SK-N-MC (cell line): Measurements from ENCODE around the gene PLK1.

Source experiments
- DNase-seq: peaks from one replicate; pipeline ENCODE4 v3.0.0-alpha.2; 2011; ENCODE audit warnings: low read depth, low spot score
- H3K27ac ChIP-seq: fragments of 200-600 bp; sonication (generic); 2 replicates; pipeline ENCODE4 v1.5.1; 2016; ENCODE audit warnings: mixed run types
- H3K36me3 ChIP-seq: fragments of 200-600 bp; sonication (generic); 2 replicates; pipeline ENCODE4 v1.6.1; 2017; ENCODE audit warnings: antibody characterized with exemption, low read length, mixed read lengths; ENCODE audit not compliant: insufficient read depth
- H3K4me3 ChIP-seq: fragments of 200-600 bp; sonication (generic); 2 replicates; pipeline ENCODE4 v1.5.1; 2016
- H3K9ac ChIP-seq: fragments of 200-600 bp; sonication (generic); 2 replicates; pipeline ENCODE4 v1.8.0; 2017; ENCODE audit warnings: mixed run types, mixed read lengths; ENCODE audit not compliant: insufficient read length
- H3K9me3 ChIP-seq: fragments of 200-600 bp; sonication (generic); 2 replicates; pipeline ENCODE4 v1.6.1; 2017; ENCODE audit warnings: low read depth, mild to moderate bottlenecking, antibody characterized with exemption, low read length, moderate library complexity, mixed read lengths
- EZH2 ChIP-seq: fragments of 200-600 bp; sonication (generic); IDR thresholded peaks from one replicate; pipeline ENCODE4 v1.6.1; 2017; ENCODE audit warnings: antibody characterized with exemption
- FOXP2 ChIP-seq: optimal IDR thresholded peaks from 2 replicates; pipeline ENCODE3; 2011; ENCODE audit warnings: mild to moderate bottlenecking, moderate library complexity; ENCODE audit not compliant: insufficient read depth; ENCODE audit errors: extremely low read length, control extremely low read depth
- POLR2AphosphoS5 ChIP-seq: IDR thresholded peaks from 2 replicates; pipeline ENCODE4 v1.6.1; 2012; ENCODE audit warnings: mild to moderate bottlenecking, low read depth, low read length, borderline replicate concordance

PLK1 gene

DNA sequence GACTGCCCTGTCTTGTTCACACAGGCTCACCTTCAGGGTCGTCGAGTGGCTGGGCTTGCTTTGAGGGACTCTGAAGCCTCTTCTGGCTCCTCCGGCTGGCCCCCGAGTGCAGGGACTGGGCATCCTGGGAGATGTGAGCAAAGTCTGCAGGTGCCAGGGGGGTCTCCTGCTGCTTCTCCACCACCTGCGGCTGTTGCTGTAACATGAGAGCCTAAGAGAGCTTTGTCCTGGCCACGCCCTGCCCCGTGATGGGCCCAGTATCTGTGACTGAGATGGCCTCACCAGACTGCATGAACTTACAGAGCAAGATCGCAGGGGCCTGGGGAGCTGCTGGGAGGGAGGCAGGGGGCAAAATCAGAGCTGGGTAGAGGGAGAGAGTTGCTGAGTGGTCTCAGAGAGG lies 21.8 kb downstream of the PLK1 start:
- TF ChIP-seq FOXP2 (no peak), POLR2AphosphoS5 (no peak), EZH2 (no peak)
- Histone ChIP-seq H3K27ac (no peak overlapping the region), H3K9ac (no peak overlapping the region), H3K4me3 (no peak overlapping the region), H3K36me3 (no peaks in the 10 kb centered on the region), H3K9me3 (no peaks in the 10 kb centered on the region)
- DNase-seq = no peak

DNA sequence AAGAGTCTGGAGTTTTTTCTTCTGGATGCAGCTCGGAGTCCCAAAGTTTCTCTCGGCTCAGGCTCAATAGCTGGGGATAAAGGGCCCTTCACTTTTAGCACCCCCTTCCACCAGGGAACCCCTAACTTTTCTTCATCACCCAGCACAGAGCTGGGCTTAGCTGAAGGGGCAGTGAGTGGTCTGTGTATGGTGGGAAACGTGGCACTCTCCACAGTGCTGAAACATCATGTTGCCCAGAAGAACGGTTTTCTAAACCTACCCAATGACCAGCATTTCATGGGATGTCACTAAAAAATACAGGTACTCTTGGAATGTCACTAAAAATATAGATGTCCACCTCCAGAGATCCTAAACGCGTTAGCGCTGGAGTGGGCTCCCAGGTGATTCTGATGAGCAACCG lies 22.4 kb downstream of the PLK1 start:
- no peaks in the 10 kb centered on the region for H3K9me3 ChIP-seq
- DNase-seq = no peak
- H3K27ac ChIP-seq = no peak overlapping the region
- TF ChIP-seq FOXP2 = no peak
- no peak for TF ChIP-seq POLR2AphosphoS5
- TF ChIP-seq EZH2 = no peak
- no peak overlapping the region for H3K4me3 ChIP-seq
- no peak overlapping the region for H3K9ac ChIP-seq
- no peaks in the 10 kb centered on the region for H3K36me3 ChIP-seq

DNA sequence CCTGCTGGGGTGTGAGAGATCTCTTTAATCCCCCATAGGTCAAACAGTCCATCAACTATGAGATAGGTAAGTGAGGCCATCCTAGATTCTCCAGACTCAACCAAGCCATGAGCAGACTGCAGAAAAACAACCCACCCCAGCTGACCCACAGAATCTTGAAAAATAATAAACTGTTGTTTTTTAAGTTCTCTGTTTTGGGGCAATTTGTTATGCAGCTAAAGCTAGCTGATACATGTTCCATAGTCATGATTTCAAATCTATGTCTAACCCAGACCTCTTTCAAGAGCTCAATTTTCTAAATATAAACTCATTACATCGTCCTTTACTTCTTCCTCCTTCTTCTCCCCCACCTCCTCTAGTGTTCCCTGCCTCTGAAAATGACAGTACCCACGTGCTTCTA lies 24.3 kb downstream of the PLK1 start:
- Histone ChIP-seq H3K9ac (no peak overlapping the region), H3K4me3 (no peak overlapping the region), H3K36me3 (no peaks in the 10 kb centered on the region), H3K27ac (no peak overlapping the region), H3K9me3 (no peaks in the 10 kb centered on the region)
- TF ChIP-seq EZH2 = no peak
- no peak for TF ChIP-seq FOXP2
- TF ChIP-seq POLR2AphosphoS5 = no peak
- no peak for DNase-seq

DNA sequence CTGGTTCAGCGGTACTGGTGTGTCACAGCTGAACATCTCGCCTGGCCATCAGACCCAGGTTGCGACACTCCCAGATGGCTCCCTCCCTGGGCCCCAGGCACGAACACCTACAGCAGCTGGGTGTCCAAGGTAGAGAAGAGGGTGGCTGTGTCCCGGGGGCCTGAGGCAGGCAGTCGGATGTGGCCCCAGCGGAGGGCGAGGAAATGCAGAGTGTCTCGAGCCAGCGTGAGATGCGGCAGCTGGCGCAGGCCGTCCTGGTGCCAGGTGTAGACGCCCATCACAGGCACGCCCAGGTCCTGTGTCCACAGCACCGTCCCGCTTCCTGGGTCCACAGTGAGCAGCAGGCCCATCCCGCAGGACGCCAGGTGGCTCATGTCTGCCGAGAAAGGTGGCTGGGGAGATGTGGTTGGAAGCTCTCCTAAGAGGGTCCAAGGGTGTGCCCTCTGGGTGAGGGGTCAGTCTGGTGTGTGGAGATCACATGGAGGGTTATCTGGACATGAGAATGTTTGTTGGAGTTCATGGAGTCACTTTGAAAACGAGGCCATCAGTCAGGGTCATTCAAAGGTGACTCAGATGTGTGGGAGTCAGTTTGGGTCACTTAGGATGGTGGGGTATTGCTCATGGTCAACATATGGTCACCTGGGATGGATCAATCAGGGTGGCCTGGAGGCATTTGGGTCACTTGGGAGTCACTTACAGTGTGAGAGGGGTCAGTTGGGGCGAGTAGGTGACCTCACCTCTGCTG lies 26.3 kb downstream of the PLK1 start:
- Histone ChIP-seq H3K9me3 (0 out of 2 replicates have a peak, but pooled peaks cover 6% of the 10 kb centered on the region), H3K4me3 (no peak overlapping the region), H3K36me3 (no peaks in the 10 kb centered on the region), H3K9ac (no peak overlapping the region), H3K27ac (no peak overlapping the region)
- DNase-seq = no peak
- no peak for TF ChIP-seq FOXP2
- TF ChIP-seq POLR2AphosphoS5 = no peak
- TF ChIP-seq EZH2 = no peak

DNA sequence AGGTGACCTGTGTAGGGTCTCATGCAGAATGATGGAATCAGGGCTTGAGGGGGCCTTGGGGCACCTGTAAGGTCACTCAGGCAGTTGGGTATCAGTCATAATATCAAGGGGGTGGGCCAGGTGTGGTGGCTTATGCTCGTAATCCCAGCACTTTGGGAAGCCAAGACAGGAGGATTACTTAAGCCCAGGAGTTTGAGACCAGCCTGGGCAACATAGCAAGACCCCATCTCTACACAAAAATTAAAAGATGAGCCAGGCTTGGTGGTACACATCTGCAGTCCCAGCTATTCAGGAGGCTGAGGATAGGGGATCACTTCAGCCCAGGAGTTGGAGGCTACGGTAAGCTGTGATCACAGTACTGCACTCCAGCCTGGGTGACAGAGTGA lies 26.8 kb downstream of the PLK1 start:
- no peak overlapping the region for H3K27ac ChIP-seq
- no peaks in the 10 kb centered on the region for H3K36me3 ChIP-seq
- H3K9ac ChIP-seq = no peak overlapping the region
- no peak overlapping the region for H3K4me3 ChIP-seq
- DNase-seq = no peak
- TF ChIP-seq EZH2 = no peak
- H3K9me3 ChIP-seq = 0 out of 2 replicates have a peak, but pooled peaks cover 6% of the 10 kb centered on the region

DNA sequence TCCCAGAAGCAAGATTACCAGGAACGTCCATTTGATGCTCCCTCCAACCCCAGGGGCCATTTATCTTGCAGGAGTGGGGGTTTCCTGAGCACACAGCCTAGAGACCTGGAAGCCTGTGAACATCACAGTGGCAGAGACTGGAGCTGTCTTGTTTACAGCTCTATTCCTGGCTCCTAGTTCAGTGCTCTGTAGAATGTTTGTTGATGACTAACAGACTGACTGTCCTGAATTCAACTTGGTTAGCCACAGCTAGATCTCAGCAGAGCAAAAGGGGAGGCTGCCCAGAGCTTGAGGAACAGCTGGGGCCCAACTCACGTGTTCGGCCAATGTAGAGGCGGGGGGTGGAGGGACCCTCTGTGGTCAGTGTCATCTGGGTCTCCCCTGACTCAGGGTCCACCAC lies 27.8 kb downstream of the PLK1 start:
- TF ChIP-seq EZH2 (no peak), POLR2AphosphoS5 (no peak), FOXP2 (no peak)
- H3K9me3 ChIP-seq = 0 out of 2 replicates have a peak, but pooled peaks cover 6% of the 10 kb centered on the region
- no peak for DNase-seq
- no peak overlapping the region for H3K27ac ChIP-seq
- H3K36me3 ChIP-seq = no peaks in the 10 kb centered on the region
- no peak overlapping the region for H3K9ac ChIP-seq
- H3K4me3 ChIP-seq = no peak overlapping the region

DNA sequence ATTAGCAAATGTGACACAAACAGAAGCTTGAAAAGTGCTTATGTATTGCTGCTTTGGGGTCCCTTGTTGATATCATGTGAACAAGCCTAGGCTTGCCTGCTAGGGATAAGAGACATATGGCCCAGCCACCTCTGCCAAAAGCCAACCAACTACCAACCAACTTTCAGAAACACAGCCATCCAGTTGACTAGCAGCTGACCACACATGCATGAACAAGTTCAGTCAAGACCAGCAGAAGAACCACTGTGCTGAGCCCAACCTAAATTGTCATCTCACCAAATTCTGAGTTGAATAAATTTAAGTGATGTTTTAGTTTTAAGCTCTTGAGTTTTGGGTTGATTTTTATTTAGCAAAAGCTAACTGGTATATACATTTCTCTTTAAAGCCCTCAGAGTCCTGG lies 30.8 kb downstream of the PLK1 start:
- Histone ChIP-seq H3K4me3 (no peak overlapping the region), H3K27ac (no peak overlapping the region), H3K36me3 (no peaks in the 10 kb centered on the region), H3K9me3 (0 out of 2 replicates have a peak, but pooled peaks cover 6% of the 10 kb centered on the region), H3K9ac (no peak overlapping the region)
- no peak for TF ChIP-seq FOXP2
- no peak for TF ChIP-seq POLR2AphosphoS5
- TF ChIP-seq EZH2 = no peak
- no peak for DNase-seq

DNA sequence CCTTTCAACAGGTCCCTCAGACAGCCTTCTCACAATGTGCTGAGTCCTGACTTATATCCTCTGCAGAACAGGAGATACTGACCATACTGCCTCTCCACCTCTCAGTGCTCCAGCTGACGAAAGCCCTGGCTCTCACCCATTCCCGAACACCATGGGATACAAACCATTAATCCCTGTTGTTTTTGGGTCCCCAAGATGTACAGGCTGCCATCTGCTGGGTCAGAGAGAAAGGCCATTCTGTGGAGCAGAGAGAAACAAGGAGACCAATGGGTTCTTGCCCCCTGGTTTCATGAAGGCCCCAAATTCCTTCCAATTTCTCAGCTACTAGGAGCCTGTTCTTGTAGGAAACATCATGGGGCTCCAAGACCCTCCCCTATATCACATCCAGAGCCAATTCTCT lies 31.3 kb downstream of the PLK1 start:
- 0 out of 2 replicates have a peak, but pooled peaks cover 6% of the 10 kb centered on the region for H3K9me3 ChIP-seq
- no peak overlapping the region for H3K9ac ChIP-seq
- no peaks in the 10 kb centered on the region for H3K36me3 ChIP-seq
- H3K4me3 ChIP-seq = no peak overlapping the region
- TF ChIP-seq POLR2AphosphoS5 (no peak), EZH2 (no peak), FOXP2 (no peak)
- DNase-seq = no peak
- H3K27ac ChIP-seq = no peak overlapping the region

DNA sequence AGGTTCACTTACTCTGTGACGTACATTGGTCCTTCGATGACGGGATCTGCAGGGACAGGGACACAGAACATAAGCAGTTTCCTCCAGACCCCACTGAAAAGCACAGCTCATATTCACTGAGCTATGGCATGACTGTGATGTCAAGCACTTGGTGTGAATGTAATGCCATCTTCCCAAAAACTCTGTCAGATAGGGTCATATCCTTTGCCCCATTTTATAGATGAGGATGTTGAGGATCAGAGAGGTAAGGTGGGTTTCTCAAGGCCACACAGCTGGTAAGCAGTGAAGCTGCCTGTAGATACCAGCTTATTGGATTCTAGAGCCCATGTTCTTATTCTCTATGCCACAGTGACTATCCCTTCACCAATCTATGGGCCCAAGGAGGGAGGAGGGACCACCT lies 31.8 kb downstream of the PLK1 start:
- Histone ChIP-seq H3K9me3 (0 out of 2 replicates have a peak, but pooled peaks cover 6% of the 10 kb centered on the region), H3K27ac (no peak overlapping the region), H3K4me3 (no peak overlapping the region), H3K9ac (no peak overlapping the region), H3K36me3 (no peaks in the 10 kb centered on the region)
- TF ChIP-seq FOXP2 = no peak
- no peak for TF ChIP-seq EZH2
- no peak for TF ChIP-seq POLR2AphosphoS5
- no peak for DNase-seq
